Fibroblast of the aortic adventitia (primary cell): ENCODE data around the gene SLC18B1. TPM values are rescaled to one million over a fixed set of nuclear protein-coding genes. Genes with fewer than 3 reads are reported as not detected.

Experiments used
- DNase-seq: peaks from one replicate; pipeline ENCODE4 v3.0.0-alpha.2; 2010; ENCODE audit warnings: low read depth
- H3K4me3 ChIP-seq: 2 replicates; pipeline ENCODE4 v1.5.1; 2011; ENCODE audit warnings: low read depth, mild to moderate bottlenecking, control low read depth, low read length, moderate library complexity
- CTCF ChIP-seq: IDR thresholded peaks from 2 replicates; pipeline ENCODE4 v1.5.1; 2011; ENCODE audit warnings: mild to moderate bottlenecking, low read length, control low read depth, inconsistent platforms; ENCODE audit not compliant: insufficient read depth
- total RNA-seq: library from RNA; depleted of rRNA; stranded (reverse); fragments of >200 nt; gene quantifications from 2 replicates; pipeline ENCODE4 v1.2.3, GENCODE V29; 2012; ENCODE audit warnings: low replicate concordance

The SLC18B1 gene
- total RNA-seq, 1 donor = 17.8 TPM

GRCh38 chr6:132813173-132813856 is 14.9 kb upstream of the SLC18B1 start:
- TF ChIP-seq CTCF = peak; percentile 10
- DNase-seq = peak; percentile 48
- H3K4me3 ChIP-seq = peak overlapping the region; percentile 99

GRCh38 chr6:132812756-132813172 is 14.3 kb upstream of the SLC18B1 start:
- DNase-seq = no peak
- no peak for TF ChIP-seq CTCF
- H3K4me3 ChIP-seq = peak overlapping the region; percentile 99

GRCh38 chr6:132812255-132812732 is 13.9 kb upstream of the SLC18B1 start:
- peak overlapping the region; percentile 99 for H3K4me3 ChIP-seq
- DNase-seq = peak; percentile 65
- no peak for TF ChIP-seq CTCF

GRCh38 chr6:132811276-132811675 is 12.8 kb upstream of the SLC18B1 start:
- TF ChIP-seq CTCF = no peak
- DNase-seq = peak; percentile 25
- H3K4me3 ChIP-seq = no peak overlapping the region

- no peak overlapping the region for H3K4me3 ChIP-seq
- TF ChIP-seq CTCF = no peak
- no peak for DNase-seq
Observed at GRCh38 chr6:132805548-132805947, 7.1 kb upstream of the SLC18B1 start.

GRCh38 chr6:132804251-132804650 is 5.8 kb upstream of the SLC18B1 start:
- no peak for TF ChIP-seq CTCF
- no peak overlapping the region for H3K4me3 ChIP-seq
- DNase-seq = no peak

- H3K4me3 ChIP-seq = no peak overlapping the region
- TF ChIP-seq CTCF = no peak
- DNase-seq = no peak
Observed at GRCh38 chr6:132800656-132801055, 2.2 kb upstream of the SLC18B1 start.
